ENCODE results near the gene KIF4B.

KIF4B gene

DNA sequence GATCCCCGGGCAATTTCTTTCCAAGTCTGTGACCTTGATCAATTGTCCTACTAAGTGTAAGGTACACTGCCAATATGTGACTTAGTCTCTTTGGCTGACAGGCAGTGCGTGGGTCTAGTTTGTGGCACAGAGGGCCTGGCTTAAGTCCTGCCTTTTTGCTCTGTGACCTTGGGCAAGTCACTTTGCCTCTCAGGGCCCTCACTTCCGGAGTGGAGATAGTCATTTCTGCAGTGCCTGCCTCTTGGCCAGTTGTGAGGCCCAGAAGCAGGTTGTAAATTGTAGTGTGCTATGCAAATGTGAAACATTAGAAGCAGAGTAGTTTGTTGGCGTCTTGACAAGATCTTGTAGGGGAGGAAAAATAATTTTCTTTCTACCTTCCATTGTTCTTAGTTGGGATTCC is 39.0 kb downstream of the KIF4B start:
- TF ChIP-seq POLR2A (IDR thresholded peaks at IDR 0.05; ENCODE audit: low read depth, low read length), result no peak
- no peak for DNase-seq (ENCODE audit: insufficient read length, low spot score)
- no peak for FAIRE-seq

DNA sequence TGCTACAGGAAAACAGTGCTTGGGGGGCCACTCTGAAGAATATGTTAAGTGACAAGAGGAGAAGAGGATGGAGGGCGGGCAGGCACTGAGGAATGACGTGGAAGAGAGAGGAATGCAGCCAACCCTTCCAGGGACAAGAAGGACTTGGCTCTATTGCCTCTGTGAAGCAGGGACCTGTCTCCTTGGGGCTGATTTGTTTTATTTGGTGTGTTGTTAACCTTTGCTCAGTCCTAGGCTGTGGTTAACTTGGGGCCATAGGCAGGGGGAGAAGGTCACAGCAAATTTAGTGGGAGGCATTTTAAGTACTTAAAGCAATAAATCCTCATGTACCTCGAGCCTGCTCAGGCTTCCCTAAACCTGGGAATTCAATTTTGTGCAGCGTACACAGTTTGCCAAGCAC is 39.9 kb downstream of the KIF4B start:
- DNase-seq (ENCODE audit: insufficient read length, low spot score) (no peak), FAIRE-seq (no peak)
- no peak for TF ChIP-seq POLR2A (IDR thresholded peaks at IDR 0.05; ENCODE audit: low read depth, low read length)

GRCh38 chr5:155056644-155057269 is 43.2 kb downstream of the KIF4B start:
- no peak for DNase-seq (ENCODE audit: insufficient read length, low spot score)
- FAIRE-seq, result no peak
- no peak for TF ChIP-seq POLR2A (IDR thresholded peaks at IDR 0.05; ENCODE audit: low read depth, low read length)

DNA sequence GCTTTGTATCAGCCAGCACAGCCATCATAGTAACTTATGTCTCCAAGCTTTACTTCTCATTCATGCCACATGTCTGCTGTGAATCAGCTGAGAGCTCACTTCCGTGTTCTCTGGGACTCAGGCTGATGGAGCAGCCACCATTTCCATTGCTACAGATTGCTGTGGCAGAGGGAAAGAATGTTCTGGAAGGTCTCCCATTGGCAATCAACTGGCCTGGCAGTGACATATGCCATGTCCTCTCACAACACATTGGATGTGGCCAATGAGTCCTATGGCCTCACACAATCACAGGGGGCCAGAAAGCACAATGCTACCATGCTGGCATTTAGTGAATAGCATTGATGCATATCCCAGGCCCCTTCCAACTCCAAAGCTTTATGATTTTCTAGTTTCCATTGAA is 44.1 kb downstream of the KIF4B start:
- FAIRE-seq, result no peak
- TF ChIP-seq POLR2A (IDR thresholded peaks at IDR 0.05; ENCODE audit: low read depth, low read length), result no peak
- DNase-seq (ENCODE audit: insufficient read length, low spot score), result no peak

DNA sequence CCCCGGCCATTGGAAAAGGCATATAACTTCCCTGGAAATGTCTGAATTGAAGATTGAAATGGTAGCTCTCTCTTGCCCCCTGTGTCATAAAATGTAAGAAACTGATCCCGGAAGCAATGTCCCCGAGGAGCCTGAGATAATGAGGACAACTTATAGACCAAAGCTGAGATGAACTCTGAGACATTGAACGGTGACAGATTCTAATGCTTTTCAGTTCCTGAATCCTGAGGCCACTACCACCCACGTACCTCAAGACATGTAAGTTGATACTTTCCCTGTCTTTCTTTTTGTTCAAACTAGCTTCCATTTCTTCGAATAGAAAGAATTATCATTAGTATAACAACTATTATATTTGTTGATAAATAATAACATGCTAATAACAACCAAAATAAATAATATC is 51.0 kb downstream of the KIF4B start:
- DNase-seq (ENCODE audit: insufficient read length, low spot score), result no peak
- no peak for FAIRE-seq
- no peak for TF ChIP-seq POLR2A (IDR thresholded peaks at IDR 0.05; ENCODE audit: low read depth, low read length)

DNA sequence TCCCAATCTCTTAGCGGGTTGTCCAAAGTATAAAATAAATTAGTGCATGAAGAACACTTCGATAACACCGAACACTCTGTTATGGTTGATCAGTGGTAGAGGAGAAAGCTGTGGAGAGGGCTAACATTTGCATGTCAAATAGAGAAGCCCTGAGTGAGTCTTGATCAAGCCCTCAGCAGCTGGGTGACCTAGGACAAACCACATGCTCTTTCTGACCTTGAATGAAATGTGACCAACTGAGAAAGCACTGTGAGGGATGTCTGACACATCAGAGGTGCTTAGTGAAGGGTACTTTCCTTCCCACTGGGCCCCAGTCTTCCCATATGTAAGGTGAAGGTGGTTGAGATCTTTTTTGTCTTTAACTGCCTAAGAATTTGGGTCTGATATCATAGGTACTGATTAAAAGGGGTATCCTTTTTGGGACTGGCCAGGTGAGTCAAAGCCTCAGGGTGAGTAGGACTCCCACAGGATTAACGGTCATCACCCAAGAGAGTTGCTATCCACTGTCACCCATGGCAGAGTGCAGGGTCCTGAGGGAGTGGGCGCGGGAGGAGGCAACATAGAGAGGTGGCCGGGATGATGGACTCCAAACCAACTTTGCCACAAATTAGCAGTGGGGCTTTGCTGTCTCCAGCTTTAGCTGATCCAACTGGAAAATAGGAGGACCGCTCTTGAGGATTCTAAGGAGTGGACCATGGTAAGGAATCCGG is 53.5 kb downstream of the KIF4B start:
- FAIRE-seq (no peak), DNase-seq (ENCODE audit: insufficient read length, low spot score) (no peak)
- TF ChIP-seq POLR2A (IDR thresholded peaks at IDR 0.05; ENCODE audit: low read depth, low read length), result no peak

Measured in H54 (cell line).